H9 (cell line): ENCODE data around the gene REG1A. TPM values are rescaled to one million over a fixed set of nuclear protein-coding genes. Genes with fewer than 3 reads are reported as not detected.

Source experiments
- DNase-seq: peaks from one replicate; pipeline ENCODE4 v3.0.0-alpha.2; 2017
- H2AFZ ChIP-seq: one replicate; pipeline ENCODE4 v1.6.1; 2013; ENCODE audit warnings: mild to moderate bottlenecking, low read length, control low read depth, moderate library complexity
- H2AK5ac ChIP-seq: 2 replicates; pipeline ENCODE4 v1.6.1; 2013; ENCODE audit warnings: low read length, control low read depth, mixed read lengths; ENCODE audit not compliant: insufficient read length
- H2BK120ac ChIP-seq: one replicate; pipeline ENCODE4 v1.6.1; 2013; ENCODE audit warnings: low read depth, mild to moderate bottlenecking, low read length, control low read depth, inconsistent platforms; ENCODE audit not compliant: poor library complexity, severe bottlenecking
- H2BK12ac ChIP-seq: 2 replicates; pipeline ENCODE4 v1.6.1; 2013; ENCODE audit warnings: low read length, control low read depth, mixed read lengths, low read depth; ENCODE audit not compliant: insufficient read length
- H2BK15ac ChIP-seq: 2 replicates; pipeline ENCODE4 v1.6.1; 2013; ENCODE audit warnings: low read depth, low read length, control low read depth
- H2BK20ac ChIP-seq: one replicate; pipeline ENCODE4 v1.6.1; 2013; ENCODE audit warnings: low read depth, mild to moderate bottlenecking, low read length, control low read depth, inconsistent platforms; ENCODE audit not compliant: poor library complexity, severe bottlenecking
- H2BK5ac ChIP-seq: 2 replicates; pipeline ENCODE4 v1.6.1; 2013; ENCODE audit warnings: low read length, control low read depth, mixed read lengths; ENCODE audit not compliant: insufficient read length
- H3K14ac ChIP-seq: 2 replicates; pipeline ENCODE4 v1.6.1; 2013; ENCODE audit warnings: low read length, control low read depth; ENCODE audit not compliant: insufficient read depth
- H3K18ac ChIP-seq: 2 replicates; pipeline ENCODE4 v1.6.1; 2013; ENCODE audit warnings: low read depth, mild to moderate bottlenecking, mixed read lengths, low read length, control low read depth; ENCODE audit not compliant: insufficient read length
- H3K23ac ChIP-seq: 2 replicates; pipeline ENCODE4 v1.6.1; 2013; ENCODE audit warnings: low read length, control low read depth, mixed read lengths, low read depth; ENCODE audit not compliant: insufficient read length
- H3K23me2 ChIP-seq: 2 replicates; pipeline ENCODE4 v1.6.1; 2013; ENCODE audit warnings: low read depth, mild to moderate bottlenecking, mixed read lengths, low read length, control low read depth; ENCODE audit not compliant: insufficient read length, poor library complexity, severe bottlenecking
- H3K27ac ChIP-seq: 2 replicates; pipeline ENCODE4 v1.5.1; 2013; ENCODE audit warnings: low read length, control low read depth, mixed read lengths, low read depth; ENCODE audit not compliant: insufficient read length
- H3K27me3 ChIP-seq: 2 replicates; pipeline ENCODE4 v1.6.1; 2013; ENCODE audit warnings: low read length, control low read depth, inconsistent platforms; ENCODE audit not compliant: insufficient read depth
- H3K4ac ChIP-seq: 2 replicates; pipeline ENCODE4 v1.6.1; 2013; ENCODE audit warnings: low read depth, mild to moderate bottlenecking, control low read depth, inconsistent platforms, low read length, moderate library complexity
- H3K4me1 ChIP-seq: 2 replicates; pipeline ENCODE4 v1.6.1; 2013; ENCODE audit warnings: low read length, control low read depth, inconsistent platforms; ENCODE audit not compliant: insufficient read depth
- H3K4me2 ChIP-seq: 2 replicates; pipeline ENCODE4 v1.6.1; 2013; ENCODE audit warnings: low read length, control low read depth, mixed read lengths; ENCODE audit not compliant: insufficient read length, insufficient read depth
- H3K56ac ChIP-seq: 2 replicates; pipeline ENCODE4 v1.6.1; 2013; ENCODE audit warnings: low read depth, mild to moderate bottlenecking, mixed read lengths, low read length, control low read depth; ENCODE audit not compliant: insufficient read length
- H3K79me1 ChIP-seq: 2 replicates; pipeline ENCODE4 v1.6.1; 2013; ENCODE audit warnings: low read depth, mild to moderate bottlenecking, moderate library complexity, low read length, control low read depth, inconsistent platforms; ENCODE audit not compliant: insufficient read depth, poor library complexity, severe bottlenecking
- H3K79me2 ChIP-seq: 2 replicates; pipeline ENCODE4 v1.6.1; 2013; ENCODE audit warnings: low read length, control low read depth, inconsistent platforms; ENCODE audit not compliant: insufficient read depth
- H3K9ac ChIP-seq: 2 replicates; pipeline ENCODE4 v1.6.1; 2013; ENCODE audit warnings: low read length, control low read depth, mixed read lengths; ENCODE audit not compliant: insufficient read length; ENCODE audit errors: extremely low read depth
- H3K9me3 ChIP-seq: one replicate; pipeline ENCODE4 v1.6.1; 2013; ENCODE audit warnings: low read depth, low read length, inconsistent platforms; ENCODE audit not compliant: control insufficient read depth
- H3T11ph ChIP-seq: one replicate; pipeline ENCODE4 v1.6.1; 2013; ENCODE audit warnings: mild to moderate bottlenecking, low read length, control low read depth, inconsistent platforms
- H4K20me1 ChIP-seq: one replicate; pipeline ENCODE4 v1.6.1; 2013; ENCODE audit not compliant: control insufficient read depth, insufficient read length, insufficient read depth
- H4K5ac ChIP-seq: 2 replicates; pipeline ENCODE4 v1.6.1; 2013; ENCODE audit warnings: low read depth, mild to moderate bottlenecking, mixed read lengths, low read length, control low read depth; ENCODE audit not compliant: insufficient read length
- H4K8ac ChIP-seq: replicated peaks from 2 replicates; pipeline ENCODE4 v1.6.1; 2013; ENCODE audit warnings: low read length, control low read depth, mixed read lengths, low read depth; ENCODE audit not compliant: insufficient read length
- H4K91ac ChIP-seq: 2 replicates; pipeline ENCODE4 v1.6.1; 2013; ENCODE audit warnings: low read depth, mild to moderate bottlenecking, moderate library complexity, mixed read lengths, low read length, control low read depth; ENCODE audit not compliant: insufficient read length
- H3K27ac Mint-ChIP-seq, 3 experiments: 2 replicates in 2 of 3; 3 replicates in 1 of 3; pipeline ENCODE4 v1.8.0; 2020 to 2021; ENCODE audit warnings: mixed read lengths in 3 of 3, mild to moderate bottlenecking in 1 of 3, moderate library complexity in 1 of 3
- H3K27me3 Mint-ChIP-seq: 2 replicates; pipeline ENCODE4 v1.8.0; 2021; ENCODE audit warnings: low read depth, mild to moderate bottlenecking, moderate library complexity, mixed read lengths
- H3K36me3 Mint-ChIP-seq, 3 experiments: 2 replicates in 2 of 3; 3 replicates in 1 of 3; pipeline ENCODE4 v1.8.0; 2020 to 2021; ENCODE audit warnings: low read depth in 3 of 3, mixed read lengths in 3 of 3; ENCODE audit not compliant: insufficient read depth in 1 of 3
- H3K4me1 Mint-ChIP-seq, 2 experiments: 2 replicates each; pipeline ENCODE4 v1.8.0; 2020; ENCODE audit warnings: mixed read lengths in 2 of 2
- H3K4me3 Mint-ChIP-seq, 2 experiments: 2 replicates in 1 of 2; 3 replicates in 1 of 2; pipeline ENCODE4 v1.8.0; 2020 to 2021; ENCODE audit warnings: mild to moderate bottlenecking in 2 of 2, mixed read lengths in 2 of 2, moderate library complexity in 1 of 2
- H3K9me3 Mint-ChIP-seq, 2 experiments: 2 replicates in 1 of 2; 3 replicates in 1 of 2; pipeline ENCODE4 v1.8.0; 2020; ENCODE audit warnings: mild to moderate bottlenecking in 2 of 2, mixed read lengths in 2 of 2, moderate library complexity in 1 of 2
- CTCF ChIP-seq: fragments of 200-600 bp; sonication (generic); conservative IDR thresholded peaks from 3 replicates; pipeline ENCODE4 v1.8.0; 2021; ENCODE audit warnings: antibody characterized with exemption, mild to moderate bottlenecking
- WGBS: extraction: QIAGEN DNeasy Blood & Tissue Kit; methylation state at CpG from one replicate; pipeline ENCODE4 v1.1.7; 2013; ENCODE audit warnings: missing lambda C conversion rate, low lambda C conversion rate, mixed read lengths; ENCODE audit not compliant: insufficient read length; ENCODE audit errors: extremely low coverage; 5-methylcytosine and 5-hydroxymethylcytosine counted together
- total RNA-seq: library from RNA; stranded (reverse); gene quantifications from 2 replicates; pipeline ENCODE4 v1.2.1, GENCODE V29; 2021

The REG1A gene
- total RNA-seq, 1 experiment from 2014 or later: not detected

- no peaks in the 10 kb centered on the region for H3K79me2 ChIP-seq
- H2AFZ ChIP-seq: no peak overlapping the region
- no peaks in the 10 kb centered on the region for H3K9me3 ChIP-seq
- no peak overlapping the region for H3K23ac ChIP-seq
- no peak overlapping the region for H2BK15ac ChIP-seq
- no peak overlapping the region for H3K4ac ChIP-seq
- H2BK5ac ChIP-seq: no peak overlapping the region
- no peak for DNase-seq
- no peak overlapping the region for H3K4me2 ChIP-seq
- H4K91ac ChIP-seq: no peak overlapping the region
- H2BK20ac ChIP-seq: no peak overlapping the region
- H3K4me1 Mint-ChIP-seq: peaks cover 0 to 2% of the 10 kb centered on the region in 2 experiments; a peak in 1 of 4 replicates
- H3K27ac ChIP-seq: no peak overlapping the region
- no peaks in the 10 kb centered on the region; the same call in 1 of the 2 replicates for H3K27me3 Mint-ChIP-seq
- H3K14ac ChIP-seq: no peak overlapping the region
- no peak overlapping the region for H2AK5ac ChIP-seq
- no peak overlapping the region for H3K27ac Mint-ChIP-seq
- no peak overlapping the region for H2BK12ac ChIP-seq
- H3K79me1 ChIP-seq: no peaks in the 10 kb centered on the region
- no peak overlapping the region for H3K4me3 Mint-ChIP-seq
- no peaks in the 10 kb centered on the region for H3K23me2 ChIP-seq
- no peak overlapping the region for H4K5ac ChIP-seq
- no peak overlapping the region for H3T11ph ChIP-seq
- H3K9me3 Mint-ChIP-seq: peaks cover 10 to 13% of the 10 kb centered on the region in 2 experiments; a peak in 3 of 5 replicates
- no peak overlapping the region for H2BK120ac ChIP-seq
- no peak overlapping the region for H3K18ac ChIP-seq
- H4K8ac ChIP-seq: no peak overlapping the region
- no peak overlapping the region for H3K9ac ChIP-seq
- no peaks in the 10 kb centered on the region for H3K4me1 ChIP-seq
- WGBS: no CpG with 5 or more reads among the region's 6 CpGs
- H4K20me1 ChIP-seq: no peaks in the 10 kb centered on the region
- no peak overlapping the region for H3K56ac ChIP-seq
- TF ChIP-seq CTCF: peak; percentile 37; the same call in 2 of the 3 replicates
- H3K36me3 Mint-ChIP-seq: no peaks in the 10 kb centered on the region; a peak in 1 of 7 replicates
- H3K27me3 ChIP-seq: no peaks in the 10 kb centered on the region
These were observed 22.4 kb upstream of the REG1A start for GRCh38 chr2:79097843-79098242.
